Dedifferentiated amniotic fluid mesenchymal stem cell (primary cell): ENCODE data around the gene LY6G5B.

Experiments used
- DNase-seq: peaks from one replicate; pipeline ENCODE4 v3.0.0-alpha.2; 2016; ENCODE audit errors: extremely low spot score

Gene LY6G5B, protein sequence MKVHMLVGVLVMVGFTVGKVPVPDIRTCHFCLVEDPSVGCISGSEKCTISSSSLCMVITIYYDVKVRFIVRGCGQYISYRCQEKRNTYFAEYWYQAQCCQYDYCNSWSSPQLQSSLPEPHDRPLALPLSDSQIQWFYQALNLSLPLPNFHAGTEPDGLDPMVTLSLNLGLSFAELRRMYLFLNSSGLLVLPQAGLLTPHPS

DNA sequence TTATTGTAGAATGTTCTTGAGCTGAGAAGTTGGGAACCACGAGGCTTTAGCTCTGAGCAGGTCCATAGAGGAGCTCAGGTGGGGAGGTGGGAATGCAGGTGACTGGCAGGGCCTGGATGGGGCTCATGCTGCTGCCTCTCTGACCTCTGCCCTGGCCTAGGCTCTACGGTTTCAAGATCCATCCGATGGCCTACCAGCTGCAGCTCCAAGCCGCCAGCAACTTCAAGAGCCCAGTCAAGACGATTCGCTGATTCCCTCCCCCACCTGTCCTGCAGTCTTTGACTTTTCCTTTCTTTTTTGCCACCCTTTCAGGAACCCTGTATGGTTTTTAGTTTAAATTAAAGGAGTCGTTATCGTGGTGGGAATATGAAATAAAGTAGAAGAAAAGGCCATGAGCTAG, at the start of gene LY6G5B:
Gene LY6G5B, plus strand, starts transcription at position 301 of the 400 bp plus-strand sequence. CDS start 975 bp downstream, outside the sequence.
- DNase-seq: no peak

DNA sequence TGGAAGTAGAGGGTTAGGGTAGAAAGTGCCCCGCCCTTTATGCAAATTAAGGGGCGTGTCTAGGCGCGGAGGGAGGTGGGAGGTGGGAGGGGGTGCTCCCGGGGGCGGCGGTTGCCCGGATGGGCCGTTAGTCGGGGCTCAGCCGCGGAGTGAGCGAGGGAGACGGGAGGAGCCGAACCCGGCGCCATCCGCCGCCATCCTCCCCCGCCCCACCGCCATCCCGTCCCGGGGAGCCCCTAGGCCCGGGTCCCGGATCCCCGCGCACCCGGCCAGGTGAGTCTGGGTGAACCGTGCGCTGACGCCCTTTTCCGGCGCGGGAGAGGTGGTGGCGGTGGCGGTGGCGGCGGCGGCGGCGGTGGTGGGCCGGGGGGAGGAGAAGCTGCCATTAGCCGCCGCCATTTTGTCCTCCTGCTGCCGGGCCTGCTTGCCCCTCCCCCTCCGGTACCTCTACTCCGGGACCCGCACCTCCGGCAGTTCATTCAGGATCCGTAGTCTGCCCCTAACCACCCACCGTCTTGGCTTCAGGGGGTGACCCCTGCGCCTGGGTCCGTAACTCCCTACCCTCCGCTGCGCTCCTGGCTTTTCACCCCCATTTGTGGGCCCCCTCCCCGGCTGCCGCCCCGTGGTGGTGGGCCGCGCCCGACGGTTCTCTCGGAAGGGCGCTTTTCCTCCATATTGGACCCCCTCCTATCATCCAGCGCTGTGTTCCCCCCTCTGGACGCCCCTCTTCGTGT, 49.0 kb upstream of the LY6G5B start, which contains the start of gene PRRC2A:
Gene PRRC2A, plus strand, starts transcription at position 130 of the 734 bp plus-strand sequence. CDS start 2,075 bp downstream, outside the sequence.
- DNase-seq: peak; percentile 20

DNA sequence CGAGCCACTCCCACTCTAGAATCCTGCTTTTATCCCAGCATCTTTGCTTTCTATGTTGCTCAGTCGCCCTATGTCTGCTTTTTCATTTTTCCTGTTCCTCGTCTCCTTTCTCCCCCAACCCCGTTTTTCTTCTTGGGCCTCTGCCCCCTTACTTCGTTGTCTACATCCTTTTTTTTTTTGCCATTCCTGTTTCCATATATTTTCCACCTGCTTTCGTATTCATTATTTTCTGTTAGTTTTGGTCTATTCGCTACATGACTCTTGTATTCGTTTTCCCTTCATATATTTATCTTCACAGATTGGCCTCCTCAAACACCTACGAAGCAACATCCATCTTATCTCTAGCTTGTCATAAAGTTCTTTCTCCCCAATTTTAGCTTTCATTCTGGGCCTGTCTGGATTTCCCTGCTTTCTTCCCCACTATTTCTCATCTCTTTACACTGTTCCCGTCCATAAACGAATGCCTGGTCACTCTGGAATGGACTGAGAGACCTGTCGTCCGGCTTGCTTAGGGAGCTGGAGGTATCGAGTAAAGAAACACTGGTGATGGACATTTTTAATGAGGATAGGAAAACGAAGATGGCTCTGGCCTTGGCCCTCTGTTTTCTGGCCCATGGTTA, 48.3 kb upstream of the LY6G5B start:
- DNase-seq: no peak

DNA sequence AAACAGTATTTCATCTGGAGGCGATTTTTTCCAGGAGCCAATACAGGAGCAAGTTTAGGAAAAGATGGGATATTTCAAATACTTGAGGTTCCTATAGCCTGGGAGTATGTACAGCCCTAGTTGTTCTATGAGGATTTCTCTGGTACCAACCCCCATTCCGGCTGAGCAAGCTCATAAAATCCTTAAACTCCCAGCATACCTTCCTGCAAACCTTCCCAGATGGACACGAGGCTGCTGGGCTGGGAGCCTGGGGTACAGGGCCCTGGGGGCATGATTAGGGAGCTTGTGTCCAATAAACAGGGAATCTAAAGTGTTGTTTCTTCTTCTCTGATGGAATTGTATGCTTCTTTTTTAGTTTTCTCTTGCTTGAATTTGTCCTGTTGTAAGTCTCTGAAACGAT, 47.8 kb upstream of the LY6G5B start:
- no peak for DNase-seq

DNA sequence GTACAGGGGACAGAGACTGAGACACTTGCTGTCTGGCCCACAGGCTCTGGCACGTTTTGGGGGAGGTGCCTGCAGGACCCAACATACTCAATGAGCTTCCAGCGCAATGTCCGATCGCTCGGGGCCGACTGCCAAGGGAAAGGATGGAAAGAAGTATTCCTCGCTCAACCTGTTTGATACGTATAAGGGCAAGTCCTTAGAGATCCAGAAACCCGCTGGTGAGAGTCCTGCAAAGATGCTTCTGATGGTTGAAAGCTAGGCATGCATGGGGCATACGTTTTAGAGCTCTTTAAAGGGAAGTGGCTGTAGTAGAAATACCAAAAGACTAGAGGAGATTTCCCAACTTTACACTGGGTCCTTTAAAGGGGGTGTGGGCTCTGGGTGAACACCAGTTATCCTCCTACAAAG, 47.1 kb upstream of the LY6G5B start:
- no peak for DNase-seq

DNA sequence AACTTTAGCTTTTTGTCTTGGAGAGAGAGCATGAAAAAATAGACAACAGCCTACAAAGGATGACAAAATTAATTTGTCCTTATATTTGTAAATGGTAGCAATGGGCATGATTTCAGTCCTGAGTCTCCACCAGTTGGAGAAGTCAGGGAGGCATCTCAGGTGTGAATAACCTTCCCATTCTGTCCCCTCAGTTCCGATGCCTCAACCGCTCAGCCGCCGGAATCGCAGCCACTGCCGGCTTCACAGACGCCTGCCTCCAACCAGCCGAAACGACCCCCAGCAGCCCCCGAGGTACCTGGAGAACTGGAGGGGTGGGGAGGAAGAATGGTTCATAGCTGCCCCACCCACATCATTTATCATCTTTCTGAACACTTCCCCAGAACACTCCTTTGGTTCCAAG, 45.7 kb upstream of the LY6G5B start:
- no peak for DNase-seq

DNA sequence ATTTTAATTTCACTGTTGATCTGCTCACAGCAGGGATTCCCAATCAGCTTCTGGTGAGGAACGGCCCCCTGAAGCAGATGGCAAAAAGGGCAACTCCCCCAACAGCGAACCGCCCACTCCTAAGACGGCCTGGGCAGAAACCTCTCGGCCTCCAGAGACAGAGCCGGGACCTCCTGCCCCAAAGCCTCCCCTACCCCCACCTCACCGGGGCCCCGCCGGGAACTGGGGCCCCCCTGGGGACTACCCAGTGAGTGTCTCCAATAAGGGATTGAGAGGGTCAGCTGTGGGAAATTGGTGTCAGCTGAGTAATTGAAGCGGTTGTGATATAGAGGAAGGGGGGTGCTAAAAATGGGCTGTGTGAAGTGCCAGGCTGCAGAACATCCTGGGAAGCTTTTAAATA, 42.8 kb upstream of the LY6G5B start:
- DNase-seq: no peak

DNA sequence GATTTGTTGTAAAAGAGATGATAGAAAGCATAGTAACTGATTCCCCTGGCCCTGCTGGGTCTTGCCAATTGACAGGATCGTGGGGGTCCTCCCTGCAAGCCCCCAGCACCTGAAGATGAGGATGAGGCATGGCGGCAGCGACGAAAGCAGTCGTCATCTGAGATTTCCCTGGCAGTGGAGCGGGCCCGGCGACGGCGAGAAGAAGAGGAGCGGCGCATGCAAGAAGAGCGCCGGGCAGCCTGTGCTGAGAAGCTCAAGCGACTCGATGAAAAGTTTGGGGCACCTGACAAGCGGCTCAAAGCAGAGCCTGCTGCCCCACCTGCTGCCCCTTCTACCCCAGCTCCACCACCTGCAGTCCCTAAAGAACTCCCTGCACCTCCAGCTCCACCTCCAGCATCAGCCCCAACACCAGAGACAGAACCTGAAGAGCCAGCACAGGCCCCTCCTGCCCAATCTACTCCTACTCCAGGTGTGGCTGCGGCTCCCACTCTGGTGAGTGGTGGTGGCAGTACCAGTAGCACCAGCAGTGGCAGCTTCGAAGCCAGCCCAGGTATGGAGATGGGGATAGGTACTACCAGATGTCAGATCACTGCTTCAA, 42.0 kb upstream of the LY6G5B start:
- DNase-seq: no peak

DNA sequence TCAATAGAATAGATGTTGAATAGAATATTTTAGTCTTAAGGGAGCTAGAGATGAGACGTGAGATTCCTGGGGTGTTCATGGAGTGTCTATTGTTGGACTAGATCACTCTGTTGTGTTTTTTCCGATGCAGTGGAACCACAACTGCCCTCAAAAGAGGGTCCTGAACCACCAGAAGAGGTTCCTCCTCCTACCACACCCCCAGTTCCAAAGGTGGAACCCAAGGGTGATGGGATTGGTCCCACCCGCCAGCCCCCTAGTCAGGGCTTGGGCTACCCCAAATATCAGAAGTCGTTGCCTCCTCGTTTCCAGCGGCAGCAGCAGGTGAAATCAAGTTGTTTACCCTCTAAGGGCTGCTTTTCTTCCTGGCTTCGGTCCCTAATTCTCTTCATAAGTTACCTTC, 40.8 kb upstream of the LY6G5B start:
- no peak for DNase-seq

DNA sequence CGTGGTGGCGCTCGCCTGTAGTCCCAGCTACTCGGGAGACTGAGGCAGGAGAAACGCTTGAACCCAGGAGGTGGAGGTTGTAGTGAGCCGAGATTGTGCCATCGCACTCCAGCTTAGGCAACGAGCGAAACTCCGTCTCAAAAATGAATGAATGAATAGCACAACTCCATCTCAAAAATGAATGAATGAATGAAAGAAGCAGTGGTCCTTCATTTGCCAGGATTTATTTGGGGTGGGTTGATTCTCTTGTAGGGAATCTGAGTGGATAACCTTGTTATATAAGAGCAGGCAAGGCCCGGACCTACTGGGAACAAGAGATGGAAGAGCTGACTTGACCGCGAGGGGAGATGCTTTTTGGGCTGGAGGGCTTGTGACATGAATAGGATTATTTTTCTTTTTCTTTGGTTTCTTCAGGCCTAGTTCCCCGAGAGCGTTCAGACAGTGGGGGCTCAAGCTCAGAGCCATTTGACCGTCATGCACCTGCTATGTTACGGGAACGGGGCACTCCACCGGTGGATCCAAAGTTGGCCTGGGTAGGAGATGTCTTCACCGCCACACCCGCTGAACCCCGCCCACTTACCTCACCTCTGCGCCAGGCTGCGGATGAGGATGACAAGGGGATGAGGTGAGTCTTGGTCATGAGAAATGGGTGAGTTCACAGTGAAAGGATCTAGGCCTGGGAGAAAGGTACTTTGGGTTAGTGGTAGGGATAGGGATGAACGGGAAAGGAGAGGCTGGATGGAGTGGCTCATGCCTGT, 39.4 kb upstream of the LY6G5B start:
- no peak for DNase-seq

DNA sequence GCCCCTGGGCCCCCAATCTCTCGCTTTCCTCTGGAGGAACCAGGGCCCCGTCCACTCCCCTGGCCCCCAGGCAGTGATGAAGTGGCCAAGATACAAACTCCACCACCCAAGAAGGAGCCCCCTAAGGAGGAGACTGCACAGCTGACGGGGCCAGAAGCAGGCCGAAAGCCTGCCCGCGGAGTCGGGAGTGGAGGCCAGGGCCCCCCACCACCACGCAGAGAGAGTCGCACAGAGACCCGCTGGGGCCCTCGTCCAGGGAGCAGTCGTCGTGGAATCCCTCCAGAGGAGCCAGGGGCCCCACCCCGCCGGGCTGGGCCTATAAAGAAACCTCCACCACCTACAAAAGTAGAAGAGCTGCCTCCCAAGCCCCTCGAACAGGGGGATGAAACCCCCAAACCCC, 38.6 kb upstream of the LY6G5B start:
- no peak for DNase-seq

DNA sequence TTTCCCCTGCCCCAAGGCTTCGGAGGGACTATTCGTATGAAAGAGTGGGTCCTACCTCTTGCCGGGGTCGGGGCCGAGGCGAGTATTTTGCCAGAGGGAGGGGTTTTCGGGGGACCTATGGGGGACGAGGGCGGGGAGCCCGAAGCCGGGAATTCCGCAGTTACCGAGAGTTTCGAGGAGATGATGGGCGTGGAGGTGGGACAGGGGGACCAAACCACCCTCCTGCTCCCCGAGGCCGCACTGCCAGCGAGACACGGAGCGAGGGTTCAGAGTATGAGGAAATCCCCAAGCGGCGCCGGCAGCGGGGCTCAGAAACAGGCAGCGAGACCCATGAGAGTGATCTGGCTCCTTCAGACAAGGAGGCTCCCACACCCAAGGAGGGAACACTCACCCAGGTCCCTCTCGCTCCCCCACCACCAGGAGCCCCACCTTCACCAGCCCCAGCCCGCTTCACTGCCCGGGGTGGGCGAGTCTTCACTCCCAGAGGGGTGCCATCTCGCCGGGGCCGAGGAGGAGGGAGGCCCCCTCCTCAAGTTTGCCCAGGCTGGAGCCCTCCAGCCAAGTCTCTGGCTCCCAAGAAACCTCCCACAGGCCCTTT, 38.0 kb upstream of the LY6G5B start:
- no peak for DNase-seq

DNA sequence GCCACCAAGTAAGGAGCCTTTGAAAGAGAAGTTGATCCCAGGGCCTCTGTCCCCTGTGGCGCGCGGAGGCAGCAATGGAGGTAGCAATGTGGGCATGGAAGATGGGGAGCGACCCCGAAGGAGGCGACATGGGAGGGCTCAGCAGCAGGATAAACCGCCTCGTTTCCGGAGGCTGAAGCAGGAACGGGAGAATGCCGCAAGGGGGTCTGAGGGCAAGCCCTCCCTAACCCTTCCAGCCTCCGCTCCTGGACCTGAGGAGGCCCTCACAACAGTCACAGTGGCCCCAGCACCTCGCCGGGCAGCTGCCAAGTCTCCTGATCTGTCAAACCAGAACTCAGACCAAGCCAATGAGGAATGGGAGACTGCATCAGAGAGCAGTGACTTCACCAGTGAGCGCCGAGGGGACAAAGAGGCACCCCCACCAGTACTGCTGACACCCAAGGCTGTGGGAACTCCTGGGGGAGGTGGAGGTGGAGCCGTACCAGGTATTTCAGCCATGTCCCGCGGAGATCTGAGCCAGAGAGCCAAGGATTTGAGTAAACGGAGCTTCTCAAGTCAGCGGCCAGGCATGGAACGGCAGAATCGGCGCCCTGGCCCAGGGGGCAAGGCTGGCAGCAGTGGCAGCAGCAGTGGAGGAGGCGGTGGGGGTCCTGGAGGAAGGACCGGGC, 37.4 kb upstream of the LY6G5B start:
- DNase-seq: no peak

DNA sequence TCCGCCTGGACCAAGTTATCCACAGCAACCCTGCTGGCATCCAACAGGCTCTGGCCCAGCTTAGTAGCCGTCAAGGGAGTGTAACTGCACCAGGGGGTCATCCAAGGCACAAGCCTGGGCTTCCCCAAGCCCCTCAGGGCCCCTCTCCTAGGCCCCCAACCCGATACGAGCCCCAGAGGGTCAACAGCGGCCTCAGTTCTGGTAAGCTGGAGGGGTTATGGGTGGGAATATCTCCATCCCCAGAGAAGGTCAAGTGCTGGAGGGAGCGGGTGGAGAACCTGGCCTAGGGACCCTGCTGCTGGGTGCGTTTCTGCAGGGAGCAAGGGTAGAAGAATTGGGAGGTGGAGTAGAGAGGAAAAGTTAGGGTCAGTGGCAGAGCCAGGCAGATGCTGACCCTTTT, 36.3 kb upstream of the LY6G5B start:
- no peak for DNase-seq

DNA sequence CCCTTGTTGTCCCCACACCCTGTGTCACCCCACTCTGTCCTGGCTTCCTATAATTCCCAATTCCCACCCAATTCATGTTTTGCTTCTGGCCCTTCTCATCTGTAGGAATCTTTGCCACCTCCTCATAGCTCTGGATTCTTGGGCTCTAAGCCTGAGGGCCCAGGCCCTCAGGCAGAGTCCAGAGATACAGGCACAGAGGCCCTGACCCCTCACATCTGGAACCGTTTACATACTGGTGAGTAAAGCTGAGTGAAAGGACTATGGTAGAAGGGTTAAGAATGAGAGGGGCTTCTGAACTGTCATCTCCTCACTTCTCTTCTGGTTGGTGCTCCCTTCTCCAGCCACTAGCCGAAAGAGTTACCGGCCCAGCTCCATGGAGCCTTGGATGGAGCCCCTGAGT, 35.6 kb upstream of the LY6G5B start:
- no peak for DNase-seq

DNA sequence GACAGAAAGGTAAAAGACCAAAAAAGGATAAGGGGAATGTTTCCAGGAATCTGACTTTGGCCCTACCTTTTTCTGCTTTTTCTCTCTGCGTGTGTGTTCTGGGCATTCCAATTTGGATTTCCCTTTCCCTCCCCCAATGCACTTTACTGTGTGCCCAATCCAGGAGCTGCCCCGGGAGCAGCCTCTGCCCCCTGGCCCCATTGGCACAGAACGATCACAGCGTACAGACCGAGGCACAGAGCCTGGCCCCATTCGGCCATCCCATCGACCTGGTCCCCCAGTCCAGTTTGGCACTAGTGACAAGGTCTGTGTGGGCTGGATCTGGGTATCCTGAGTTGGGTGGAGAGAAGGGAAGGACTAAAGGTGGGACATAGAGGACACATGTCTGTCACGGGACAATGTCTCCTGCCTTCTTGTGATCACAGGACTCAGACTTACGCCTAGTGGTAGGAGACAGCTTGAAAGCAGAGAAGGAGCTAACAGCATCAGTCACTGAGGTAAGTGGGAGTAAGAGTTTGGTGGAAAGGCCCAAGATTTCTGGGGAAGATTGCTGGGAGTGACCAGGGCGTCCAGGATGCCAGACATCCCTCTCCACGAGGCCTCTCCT, 34.7 kb upstream of the LY6G5B start:
- no peak for DNase-seq

DNA sequence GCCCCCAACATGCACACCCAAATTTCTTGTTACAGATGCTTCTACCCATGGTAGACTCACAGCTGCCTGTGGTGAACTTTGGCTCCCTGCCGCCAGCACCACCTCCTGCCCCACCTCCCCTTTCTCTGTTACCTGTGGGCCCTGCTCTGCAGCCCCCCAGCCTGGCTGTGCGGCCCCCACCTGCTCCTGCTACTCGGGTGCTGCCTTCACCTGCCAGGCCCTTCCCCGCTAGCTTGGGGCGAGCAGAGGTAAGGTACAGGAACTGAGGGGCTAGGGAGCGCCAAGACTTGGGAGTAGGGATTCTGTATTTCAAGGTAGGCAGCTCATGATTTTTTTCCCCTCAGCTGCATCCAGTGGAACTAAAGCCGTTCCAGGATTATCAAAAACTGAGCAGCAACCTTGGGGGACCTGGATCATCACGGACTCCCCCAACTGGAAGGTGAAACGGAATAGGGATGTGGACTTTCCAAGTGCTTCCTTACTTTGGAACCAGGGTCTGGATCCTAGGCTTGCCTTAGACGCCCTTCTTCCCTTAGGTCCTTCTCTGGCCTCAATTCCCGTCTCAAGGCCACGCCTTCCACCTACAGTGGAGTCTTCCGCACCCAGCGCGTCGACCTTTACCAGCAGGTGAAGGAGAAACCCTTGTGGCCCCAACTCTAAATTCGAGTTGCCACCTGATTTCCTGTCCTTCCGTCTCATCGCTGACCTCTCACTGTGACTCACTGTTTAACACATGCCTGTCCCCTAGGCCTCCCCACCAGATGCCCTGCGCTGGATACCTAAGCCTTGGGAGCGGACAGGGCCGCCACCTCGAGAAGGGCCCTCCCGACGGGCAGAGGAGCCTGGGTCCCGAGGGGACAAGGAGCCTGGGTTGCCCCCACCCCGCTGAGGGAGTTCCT, 32.8 kb upstream of the LY6G5B start:
- DNase-seq: no peak

DNA sequence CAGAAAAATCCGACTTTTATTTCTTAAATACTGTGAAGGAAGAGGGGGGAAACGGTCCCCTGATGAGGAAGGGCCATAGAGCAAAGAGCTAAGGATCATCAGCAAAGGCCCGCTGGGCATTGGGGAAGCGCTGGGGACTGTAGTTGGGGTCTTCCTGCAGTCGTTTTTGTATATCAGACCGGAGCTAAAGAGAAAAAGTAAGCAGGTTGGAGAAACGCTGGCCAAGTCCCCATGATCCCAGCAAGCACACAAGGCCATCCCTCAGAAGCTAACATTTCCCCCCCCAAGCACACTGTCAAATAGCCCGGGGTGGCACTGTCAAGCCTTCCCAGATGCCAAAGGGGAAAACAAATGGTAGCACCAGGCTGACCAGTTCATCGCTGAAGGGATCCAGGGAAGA, 30.7 kb upstream of the LY6G5B start:
- DNase-seq: no peak

DNA sequence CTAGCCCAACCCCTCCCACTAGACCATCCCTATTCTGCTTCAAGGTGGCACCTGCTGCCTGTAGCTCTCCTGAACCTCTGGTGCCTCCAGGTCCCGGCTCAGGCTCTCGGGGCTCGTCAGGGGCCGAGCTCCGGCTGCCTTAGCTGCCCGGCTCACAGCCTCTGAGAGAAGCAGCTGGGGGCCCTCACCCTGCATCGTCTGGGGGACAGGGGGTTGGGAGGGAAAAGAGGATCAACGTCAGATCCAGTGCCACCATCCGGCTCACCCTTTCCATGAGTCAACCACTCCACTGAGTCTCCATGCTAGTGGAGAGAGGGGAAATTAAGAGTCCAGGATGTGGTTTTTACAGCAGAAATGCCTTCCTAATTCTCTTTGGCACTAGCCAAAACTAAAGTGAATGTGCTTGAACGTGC, 30.3 kb upstream of the LY6G5B start:
- DNase-seq: no peak

DNA sequence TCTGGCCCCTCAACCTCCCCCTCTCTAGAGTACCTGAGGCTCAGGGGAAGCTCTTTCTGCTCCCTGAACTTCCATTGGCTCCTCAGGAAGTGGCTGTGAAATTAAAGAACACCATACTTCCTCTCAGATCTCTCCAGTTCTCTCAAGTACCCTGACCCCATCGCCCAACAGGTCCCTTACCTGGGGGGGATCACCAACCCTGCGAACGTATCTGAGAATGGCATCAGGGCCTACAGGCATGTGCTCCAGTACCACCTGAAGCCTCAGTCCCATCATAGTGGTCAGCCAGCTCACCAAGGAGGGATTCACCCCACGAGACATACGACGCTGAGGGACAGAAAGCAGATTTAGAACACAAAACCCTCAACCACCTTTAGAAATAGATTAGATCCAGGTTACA, 29.2 kb upstream of the LY6G5B start:
- DNase-seq: no peak
